GM21526 (cell line): ENCODE results near the gene SNAP23.
"Not testable (repeated sequence)": the region's sequence is repeated elsewhere in the genome, so short reads cannot be mapped to it uniquely, and the experiment has no call there.

ENCODE experiments used
- ATAC-seq: cut with Tn5 transposase; IDR thresholded peaks from one replicate; pipeline ENCODE4 v1.9.1; 2021; ENCODE audit warnings: moderate library complexity; ENCODE audit not compliant: unreplicated experiment, low FRiP score

The SNAP23 gene

GRCh38 chr15:42556550-42557207 is 61.2 kb downstream of the SNAP23 start:
- ATAC-seq: not testable (repeated sequence)

- no peak for ATAC-seq
Measured at GRCh38 chr15:42558739-42559138, 63.3 kb downstream of the SNAP23 start.

- ATAC-seq: peak; percentile 86
Measured at GRCh38 chr15:42575188-42576039, 80.0 kb downstream of the SNAP23 start, which contains the start of gene STARD9. TSS of gene STARD9 (plus strand) at chr15:42575606. CDS start at chr15:42575716, 110 bp downstream.

GRCh38 chr15:42576040-42576594 is 80.7 kb downstream of the SNAP23 start:
- no peak for ATAC-seq

GRCh38 chr15:42576776-42577175 is 81.3 kb downstream of the SNAP23 start:
- no peak for ATAC-seq

- ATAC-seq: no peak
Measured at GRCh38 chr15:42577514-42578031, 82.1 kb downstream of the SNAP23 start.

GRCh38 chr15:42578984-42579537 is 83.6 kb downstream of the SNAP23 start:
- no peak for ATAC-seq

GRCh38 chr15:42581272-42581730 is 85.9 kb downstream of the SNAP23 start:
- ATAC-seq: peak; percentile 59
